OCI-LY1 (cell line): ENCODE measurements around the gene WDR93.

Source experiments
- H2AFZ ChIP-seq: fragments of 200-600 bp; sonication (generic), shearing (Covaris generic); 2 replicates; pipeline ENCODE4 v1.6.0; 2014; ENCODE audit warnings: antibody characterized with exemption, mild to moderate bottlenecking, low read length
- H3F3A ChIP-seq: fragments of 200-600 bp; sonication (generic), shearing (Covaris generic); 2 replicates; pipeline ENCODE4 v1.6.0; 2014; ENCODE audit warnings: mild to moderate bottlenecking, antibody characterized with exemption, low read length, moderate library complexity; ENCODE audit not compliant: insufficient read depth
- H3K27ac ChIP-seq: fragments of 200-600 bp; sonication (generic); 2 replicates; pipeline ENCODE4 v1.5.1; 2014; ENCODE audit warnings: low read length, mixed run types, mild to moderate bottlenecking, low read depth; ENCODE audit not compliant: poor library complexity, severe bottlenecking
- H3K27me3 ChIP-seq: fragments of 200-600 bp; sonication (generic); 2 replicates; pipeline ENCODE4 v1.6.0; 2014; ENCODE audit warnings: antibody characterized with exemption, mild to moderate bottlenecking, low read length, moderate library complexity; ENCODE audit not compliant: insufficient read depth
- H3K36me3 ChIP-seq: fragments of 200-600 bp; sonication (generic); 2 replicates; pipeline ENCODE4 v1.6.1; 2014; ENCODE audit warnings: mild to moderate bottlenecking, antibody characterized with exemption, low read length, moderate library complexity, mixed read lengths; ENCODE audit not compliant: insufficient read depth
- H3K4me1 ChIP-seq: fragments of 200-600 bp; sonication (generic); 2 replicates; pipeline ENCODE4 v1.5.1; 2014; ENCODE audit warnings: mild to moderate bottlenecking, low read length, moderate library complexity; ENCODE audit not compliant: insufficient read depth, severe bottlenecking
- H3K4me2 ChIP-seq: fragments of 200-600 bp; sonication (generic), shearing (Covaris generic); 2 replicates; pipeline ENCODE4 v1.6.1; 2014; ENCODE audit warnings: low read length
- H3K4me3 ChIP-seq: fragments of 200-600 bp; sonication (generic); 2 replicates; pipeline ENCODE4 v1.5.1; 2014; ENCODE audit warnings: low read length, low read depth, mild to moderate bottlenecking, mixed read lengths; ENCODE audit not compliant: poor library complexity, severe bottlenecking
- H3K79me2 ChIP-seq: fragments of 200-600 bp; shearing (Covaris generic); 2 replicates; pipeline ENCODE4 v1.6.1; 2016; ENCODE audit warnings: mixed run types, low read length, mixed read lengths; ENCODE audit not compliant: insufficient read depth
- H3K9ac ChIP-seq: fragments of 200-600 bp; sonication (generic), shearing (Covaris generic); 2 replicates; pipeline ENCODE4 v1.6.1; 2014; ENCODE audit warnings: mild to moderate bottlenecking, low read length, mixed read lengths
- H3K9me2 ChIP-seq: fragments of 200-600 bp; sonication (generic), shearing (Covaris generic); 2 replicates; pipeline ENCODE4 v1.6.1; 2014; ENCODE audit warnings: low read depth, mild to moderate bottlenecking, low read length, mixed read lengths
- H3K9me3 ChIP-seq: fragments of 200-600 bp; shearing (Covaris generic); 2 replicates; pipeline ENCODE4 v1.6.1; 2014; ENCODE audit warnings: low read length, mixed read lengths
- H4K20me1 ChIP-seq: fragments of 200-600 bp; sonication (generic), shearing (Covaris generic); 2 replicates; pipeline ENCODE4 v1.6.0; 2016; ENCODE audit warnings: mild to moderate bottlenecking, low read length; ENCODE audit not compliant: insufficient read depth
- EZH2 ChIP-seq: fragments of 200-600 bp; sonication (generic), shearing (Covaris generic); IDR thresholded peaks from 2 replicates; pipeline ENCODE4 v1.8.0; 2017; ENCODE audit warnings: borderline replicate concordance, mixed run types, mild to moderate bottlenecking, antibody characterized with exemption, low read length, moderate library complexity, mixed read lengths
- TF ChIP-seq, protein P1 (sequence below): fragments of 200-600 bp; sonication (generic), shearing (Covaris generic); IDR thresholded peaks from 2 replicates; pipeline ENCODE4 v1.5.1; 2017; ENCODE audit warnings: mild to moderate bottlenecking, antibody characterized with exemption, low read length, moderate library complexity, mixed read lengths

The WDR93 gene

DNA sequence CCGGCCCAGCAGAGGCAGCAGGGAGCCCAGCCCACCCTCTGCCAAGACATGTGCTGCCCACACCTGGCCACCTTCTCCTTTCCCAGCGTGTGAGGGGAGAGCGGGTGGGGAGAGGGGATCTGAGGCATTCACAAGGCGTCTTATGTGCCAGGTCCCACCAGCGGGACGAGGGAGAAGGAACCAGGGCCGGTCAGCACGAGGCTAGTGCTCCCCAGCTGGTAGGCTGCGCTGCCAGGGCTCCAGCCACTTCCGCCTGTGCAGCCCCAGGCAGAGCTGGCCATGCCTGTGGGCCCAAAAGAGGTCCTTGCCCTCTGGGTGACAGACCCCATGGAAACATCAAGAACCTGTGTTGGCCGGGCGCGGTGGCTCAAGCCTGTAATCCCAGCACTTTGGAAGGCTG is 54.5 kb downstream of the WDR93 start:
- Histone ChIP-seq H3K27me3 (no peaks in the 10 kb centered on the region; the same call in none of the 2 replicates), H3K9me2 (no peaks in the 10 kb centered on the region), H3K4me2 (no peak overlapping the region), H2AFZ (no peak overlapping the region), H3K4me1 (peaks cover under 1% of the 10 kb centered on the region), H3K9me3 (no peaks in the 10 kb centered on the region), H3K4me3 (no peak overlapping the region), H3K36me3 (no peaks in the 10 kb centered on the region), H3K27ac (no peak overlapping the region), H3K79me2 (no peaks in the 10 kb centered on the region), H4K20me1 (no peaks in the 10 kb centered on the region), H3K9ac (no peak overlapping the region), H3F3A (no peaks in the 10 kb centered on the region)
- TF ChIP-seq, protein P1, sequence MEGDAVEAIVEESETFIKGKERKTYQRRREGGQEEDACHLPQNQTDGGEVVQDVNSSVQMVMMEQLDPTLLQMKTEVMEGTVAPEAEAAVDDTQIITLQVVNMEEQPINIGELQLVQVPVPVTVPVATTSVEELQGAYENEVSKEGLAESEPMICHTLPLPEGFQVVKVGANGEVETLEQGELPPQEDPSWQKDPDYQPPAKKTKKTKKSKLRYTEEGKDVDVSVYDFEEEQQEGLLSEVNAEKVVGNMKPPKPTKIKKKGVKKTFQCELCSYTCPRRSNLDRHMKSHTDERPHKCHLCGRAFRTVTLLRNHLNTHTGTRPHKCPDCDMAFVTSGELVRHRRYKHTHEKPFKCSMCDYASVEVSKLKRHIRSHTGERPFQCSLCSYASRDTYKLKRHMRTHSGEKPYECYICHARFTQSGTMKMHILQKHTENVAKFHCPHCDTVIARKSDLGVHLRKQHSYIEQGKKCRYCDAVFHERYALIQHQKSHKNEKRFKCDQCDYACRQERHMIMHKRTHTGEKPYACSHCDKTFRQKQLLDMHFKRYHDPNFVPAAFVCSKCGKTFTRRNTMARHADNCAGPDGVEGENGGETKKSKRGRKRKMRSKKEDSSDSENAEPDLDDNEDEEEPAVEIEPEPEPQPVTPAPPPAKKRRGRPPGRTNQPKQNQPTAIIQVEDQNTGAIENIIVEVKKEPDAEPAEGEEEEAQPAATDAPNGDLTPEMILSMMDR: no peak

DNA sequence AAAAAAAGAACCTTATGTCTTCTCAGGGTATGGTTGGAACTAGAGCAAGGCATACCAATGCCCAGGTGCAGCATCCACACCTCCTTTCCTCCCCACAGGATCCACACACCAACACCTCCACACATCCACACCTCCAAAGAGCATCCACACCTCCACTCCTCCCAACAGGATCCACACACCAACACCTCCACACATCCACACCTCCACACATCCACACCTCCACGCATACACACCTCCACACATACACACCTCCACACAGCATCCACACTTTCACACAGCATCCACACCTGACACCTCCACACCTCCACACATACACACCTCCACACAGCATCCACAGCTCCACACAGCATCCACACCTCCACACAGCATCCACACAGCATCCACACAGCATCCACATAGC is 55.2 kb downstream of the WDR93 start:
- no peak overlapping the region for H2AFZ ChIP-seq

DNA sequence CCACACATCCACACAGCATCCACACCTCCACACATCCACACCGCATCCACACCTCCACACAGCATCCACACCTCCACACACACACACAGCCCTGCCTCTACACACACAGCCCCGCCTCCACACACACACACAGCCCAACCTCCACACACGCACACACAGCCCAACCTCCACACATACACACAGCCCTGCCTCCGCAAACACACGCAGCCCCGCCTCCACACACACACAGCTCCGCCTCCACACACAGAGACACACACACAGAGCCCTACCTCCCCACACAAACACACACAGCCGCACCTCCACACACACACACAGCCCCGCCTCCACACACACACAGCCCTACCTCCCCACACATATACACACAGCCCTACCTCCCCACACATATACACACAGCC is 55.8 kb downstream of the WDR93 start:
- Histone ChIP-seq H3K4me3 (no peak overlapping the region), H3K27me3 (no peaks in the 10 kb centered on the region; the same call in none of the 2 replicates), H3K36me3 (no peaks in the 10 kb centered on the region), H3K4me2 (no peak overlapping the region), H3F3A (no peaks in the 10 kb centered on the region), H3K9me2 (no peaks in the 10 kb centered on the region), H3K4me1 (peaks cover 11% of the 10 kb centered on the region), H3K9ac (no peak overlapping the region), H2AFZ (no peak overlapping the region), H3K27ac (no peak overlapping the region), H3K9me3 (no peaks in the 10 kb centered on the region), H4K20me1 (no peaks in the 10 kb centered on the region), H3K79me2 (no peaks in the 10 kb centered on the region)
- TF ChIP-seq, protein P1: no peak
- TF ChIP-seq EZH2: no peak

More for the DNA sequence above, 55.2 kb downstream of the WDR93 start:
- TF ChIP-seq EZH2: no peak
- H3K4me2 ChIP-seq: no peak overlapping the region
- no peak overlapping the region for H3K4me3 ChIP-seq
- no peaks in the 10 kb centered on the region for H3K9me2 ChIP-seq
- no peaks in the 10 kb centered on the region for H3K9me3 ChIP-seq
- H3F3A ChIP-seq: no peaks in the 10 kb centered on the region
- H3K36me3 ChIP-seq: no peaks in the 10 kb centered on the region
- no peak overlapping the region for H3K27ac ChIP-seq
- H3K79me2 ChIP-seq: no peaks in the 10 kb centered on the region
- H3K27me3 ChIP-seq: no peaks in the 10 kb centered on the region; the same call in none of the 2 replicates
- H3K9ac ChIP-seq: no peak overlapping the region
- H3K4me1 ChIP-seq: peaks cover 6% of the 10 kb centered on the region
- no peaks in the 10 kb centered on the region for H4K20me1 ChIP-seq
